ENCODE measurements around the gene BCLAF1.

- TF ChIP-seq RAD21 (IDR thresholded peaks at IDR 0.05; ENCODE audit: low read depth) (no peak), CEBPB (IDR thresholded peaks at IDR 0.05) (no peak), REST (IDR thresholded peaks at IDR 0.05; ENCODE audit: low read depth) (no peak), USF1 (IDR thresholded peaks at IDR 0.05) (no peak), TAF1 (IDR thresholded peaks at IDR 0.05; ENCODE audit: low read depth) (no peak)
Measured at GRCh38 chr6:136236466-136237293, 53.0 kb downstream of the BCLAF1 start.
